Keratinocyte (primary cell): ENCODE results near the gene NPS.

Experiments used
- EZH2 ChIP-seq: IDR thresholded peaks from one replicate; pipeline ENCODE4 v1.6.1; 2012; ENCODE audit warnings: inconsistent platforms, mild to moderate bottlenecking, low read length, moderate library complexity
- TF ChIP-seq, protein P1 (sequence below), 3 experiments: IDR thresholded peaks in 1 of 3; conservative IDR thresholded peaks in 1 of 3; optimal IDR thresholded peaks in 1 of 3; 2 replicates in 2 of 3; 3 replicates in 1 of 3; pipeline versions ENCODE3 to v1.5.1; 2011; ENCODE audit warnings: low read length in 3 of 3, mild to moderate bottlenecking in 3 of 3, moderate library complexity in 2 of 3, control low read depth in 1 of 3, inconsistent platforms in 1 of 3; ENCODE audit not compliant: insufficient read depth in 2 of 3; ENCODE audit errors: extremely low read depth in 1 of 3

- TF ChIP-seq, protein P1, sequence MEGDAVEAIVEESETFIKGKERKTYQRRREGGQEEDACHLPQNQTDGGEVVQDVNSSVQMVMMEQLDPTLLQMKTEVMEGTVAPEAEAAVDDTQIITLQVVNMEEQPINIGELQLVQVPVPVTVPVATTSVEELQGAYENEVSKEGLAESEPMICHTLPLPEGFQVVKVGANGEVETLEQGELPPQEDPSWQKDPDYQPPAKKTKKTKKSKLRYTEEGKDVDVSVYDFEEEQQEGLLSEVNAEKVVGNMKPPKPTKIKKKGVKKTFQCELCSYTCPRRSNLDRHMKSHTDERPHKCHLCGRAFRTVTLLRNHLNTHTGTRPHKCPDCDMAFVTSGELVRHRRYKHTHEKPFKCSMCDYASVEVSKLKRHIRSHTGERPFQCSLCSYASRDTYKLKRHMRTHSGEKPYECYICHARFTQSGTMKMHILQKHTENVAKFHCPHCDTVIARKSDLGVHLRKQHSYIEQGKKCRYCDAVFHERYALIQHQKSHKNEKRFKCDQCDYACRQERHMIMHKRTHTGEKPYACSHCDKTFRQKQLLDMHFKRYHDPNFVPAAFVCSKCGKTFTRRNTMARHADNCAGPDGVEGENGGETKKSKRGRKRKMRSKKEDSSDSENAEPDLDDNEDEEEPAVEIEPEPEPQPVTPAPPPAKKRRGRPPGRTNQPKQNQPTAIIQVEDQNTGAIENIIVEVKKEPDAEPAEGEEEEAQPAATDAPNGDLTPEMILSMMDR (optimal IDR thresholded peaks at IDR 0.05 in 1 of 3, IDR thresholded peaks at IDR 0.05 in 1 of 3, conservative IDR thresholded peaks at IDR 0.05 in 1 of 3; ENCODE audit: extremely low read depth in 1 of 3, insufficient read depth in 2 of 3, low read length in 3 of 3) = no peak
- TF ChIP-seq EZH2 = no peak
Observed at GRCh38 chr10:127552446-127552845, 3.3 kb downstream of the NPS start.
